ENCODE data around the gene BANK1. TPM values are rescaled to one million over a fixed set of nuclear protein-coding genes. Genes with fewer than 3 reads are reported as not detected.

Gene BANK1
- polyA plus RNA-seq, 1 of the 3 experiments (the other 2 are of a cell fraction), result not detected

DNA sequence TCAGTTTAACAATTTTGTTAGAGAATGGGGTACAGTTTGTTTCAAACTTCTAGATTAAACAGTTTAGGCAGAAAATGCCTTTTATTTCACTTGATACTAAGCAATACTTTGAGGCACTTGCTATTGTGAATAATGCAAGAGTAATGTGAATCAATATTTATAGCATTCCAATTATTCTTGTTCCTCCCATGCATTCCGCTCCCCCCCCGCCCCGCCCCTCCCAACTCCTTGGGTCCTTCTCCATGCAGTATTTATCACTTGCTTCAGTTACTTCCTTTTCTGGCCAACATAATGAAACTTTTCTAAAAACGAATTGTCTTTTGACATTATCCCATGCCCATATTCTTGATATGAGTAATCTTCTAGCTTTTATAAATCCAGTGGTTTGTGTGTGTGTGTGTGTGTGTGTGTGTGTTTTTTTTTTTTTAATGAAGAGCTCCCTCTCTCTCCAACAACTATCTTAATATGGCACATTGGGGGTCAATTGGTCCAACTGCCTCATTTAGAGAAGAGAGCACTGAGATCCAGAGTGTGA, 1.6 kb downstream of the BANK1 start:
- H3K4me3 ChIP-seq (ENCODE audit: low read depth in 2 of 2, low read length in 1 of 2), result no peak overlapping the region
- no peaks in the 10 kb centered on the region for H3K36me3 ChIP-seq (replicated peaks in 1 of 2; ENCODE audit: control insufficient read depth in 1 of 2, insufficient read depth in 2 of 2, low read length in 1 of 2)
- no peak for DNase-seq
- no peak overlapping the region for H3K27ac ChIP-seq (ENCODE audit: low read depth in 2 of 2, low read length in 1 of 2)
- H3K9me3 ChIP-seq, result no peaks in the 10 kb centered on the region
- H3K27me3 ChIP-seq (ENCODE audit: insufficient read depth), result no peaks in the 10 kb centered on the region
- no peak overlapping the region for H2AFZ ChIP-seq (ENCODE audit: low read depth)
- H3K4me1 ChIP-seq (ENCODE audit: control insufficient read depth in 1 of 2, insufficient read depth in 2 of 2, low read depth in 1 of 2, low read length in 1 of 2), result no peaks in the 10 kb centered on the region; a peak in 2 of 4 replicates
- ChIA-PET CTCF (no interaction called here), POLR2A (no interaction called here)
- 64% methylated on average over 4 of the region's 4 CpGs for WGBS (ENCODE audit: low lambda C conversion rate)
- no peaks in the 10 kb centered on the region for H3F3A ChIP-seq (replicated peaks; ENCODE audit: insufficient read depth)
- no peaks in the 10 kb centered on the region for H3K79me2 ChIP-seq (ENCODE audit: insufficient read depth)
- TF ChIP-seq FOSL2 (IDR thresholded peaks at IDR 0.05; ENCODE audit: borderline replicate concordance, low read depth), result no peak
- no peak for TF ChIP-seq FOXM1 (IDR thresholded peaks at IDR 0.05; ENCODE audit: low read depth)
- no peak for TF ChIP-seq TAF1 (IDR thresholded peaks at IDR 0.05; ENCODE audit: borderline replicate concordance, low read depth, low read length)
- TF ChIP-seq EZH2phosphoT487 (IDR thresholded peaks at IDR 0.05; ENCODE audit: borderline replicate concordance, low read depth), result no peak
- TF ChIP-seq TEAD4 (IDR thresholded peaks at IDR 0.05; ENCODE audit: borderline replicate concordance, insufficient read depth), result no peak
- TF ChIP-seq, protein P1, sequence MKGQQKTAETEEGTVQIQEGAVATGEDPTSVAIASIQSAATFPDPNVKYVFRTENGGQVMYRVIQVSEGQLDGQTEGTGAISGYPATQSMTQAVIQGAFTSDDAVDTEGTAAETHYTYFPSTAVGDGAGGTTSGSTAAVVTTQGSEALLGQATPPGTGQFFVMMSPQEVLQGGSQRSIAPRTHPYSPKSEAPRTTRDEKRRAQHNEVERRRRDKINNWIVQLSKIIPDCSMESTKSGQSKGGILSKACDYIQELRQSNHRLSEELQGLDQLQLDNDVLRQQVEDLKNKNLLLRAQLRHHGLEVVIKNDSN (IDR thresholded peaks at IDR 0.05; ENCODE audit: borderline replicate concordance, low read depth), result no peak
- TF ChIP-seq SMC3 (IDR thresholded peaks at IDR 0.05; ENCODE audit: low read depth, low read length), result no peak
- no peak for TF ChIP-seq NRF1 (IDR thresholded peaks at IDR 0.05; ENCODE audit: low read depth, low read length)
- TF ChIP-seq MEF2A (IDR thresholded peaks at IDR 0.05; ENCODE audit: borderline replicate concordance, low read depth), result no peak
- TF ChIP-seq, protein P2, sequence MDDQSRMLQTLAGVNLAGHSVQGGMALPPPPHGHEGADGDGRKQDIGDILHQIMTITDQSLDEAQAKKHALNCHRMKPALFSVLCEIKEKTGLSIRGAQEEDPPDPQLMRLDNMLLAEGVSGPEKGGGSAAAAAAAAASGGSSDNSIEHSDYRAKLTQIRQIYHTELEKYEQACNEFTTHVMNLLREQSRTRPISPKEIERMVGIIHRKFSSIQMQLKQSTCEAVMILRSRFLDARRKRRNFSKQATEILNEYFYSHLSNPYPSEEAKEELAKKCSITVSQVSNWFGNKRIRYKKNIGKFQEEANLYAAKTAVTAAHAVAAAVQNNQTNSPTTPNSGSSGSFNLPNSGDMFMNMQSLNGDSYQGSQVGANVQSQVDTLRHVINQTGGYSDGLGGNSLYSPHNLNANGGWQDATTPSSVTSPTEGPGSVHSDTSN (IDR thresholded peaks at IDR 0.05), result no peak
- TF ChIP-seq GATA2 (CRISPR knock-in tag; IDR thresholded peaks at IDR 0.05), result no peak
- TF ChIP-seq JUND (IDR thresholded peaks at IDR 0.05), result no peak
- TF ChIP-seq GABPA (IDR thresholded peaks at IDR 0.05; ENCODE audit: low read depth), result no peak
- TF ChIP-seq ELF1 (IDR thresholded peaks at IDR 0.05), result no peak
- no peak for TF ChIP-seq RCOR1 (IDR thresholded peaks at IDR 0.05; ENCODE audit: low read length)
- no peak overlapping the region for H3K9ac ChIP-seq
- no peaks in the 10 kb centered on the region for H4K20me1 ChIP-seq (ENCODE audit: insufficient read depth)
- no peak overlapping the region for H3K4me2 ChIP-seq
- no peaks in the 10 kb centered on the region for H3K9me2 ChIP-seq

DNA sequence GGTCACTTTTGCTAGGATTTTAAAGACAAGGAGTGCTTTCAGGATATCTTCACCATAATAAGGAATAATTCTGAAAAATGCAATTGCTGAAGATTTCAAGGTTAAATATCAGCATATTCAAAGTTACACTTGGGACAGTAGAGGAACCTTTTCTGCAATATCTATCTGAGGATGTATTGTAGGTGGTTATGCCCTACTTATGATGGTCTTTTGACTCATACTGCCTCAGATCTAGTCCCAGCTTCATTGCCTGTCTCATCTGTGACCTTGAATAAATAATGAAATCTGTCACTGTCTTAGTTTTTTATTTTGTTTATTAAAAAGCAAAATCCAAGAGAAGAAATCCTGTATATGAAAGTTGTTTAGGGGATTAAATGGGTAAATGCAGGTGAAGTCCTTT, 2.9 kb downstream of the BANK1 start:
- no peak for DNase-seq
- Histone ChIP-seq H3K36me3 (replicated peaks in 1 of 2; ENCODE audit: control insufficient read depth in 1 of 2, insufficient read depth in 2 of 2, low read length in 1 of 2) (no peaks in the 10 kb centered on the region), H3K9me2 (no peaks in the 10 kb centered on the region), H4K20me1 (ENCODE audit: insufficient read depth) (no peaks in the 10 kb centered on the region), H3K4me1 (ENCODE audit: control insufficient read depth in 1 of 2, insufficient read depth in 2 of 2, low read depth in 1 of 2, low read length in 1 of 2) (no peaks in the 10 kb centered on the region; a peak in 2 of 4 replicates), H3K79me2 (ENCODE audit: insufficient read depth) (no peaks in the 10 kb centered on the region), H3K4me2 (no peak overlapping the region), H3K9me3 (no peaks in the 10 kb centered on the region), H3K9ac (no peak overlapping the region), H3K27me3 (ENCODE audit: insufficient read depth) (no peaks in the 10 kb centered on the region), H3F3A (replicated peaks; ENCODE audit: insufficient read depth) (no peaks in the 10 kb centered on the region), H3K4me3 (ENCODE audit: low read depth in 2 of 2, low read length in 1 of 2) (no peak overlapping the region), H3K27ac (ENCODE audit: low read depth in 2 of 2, low read length in 1 of 2) (no peak overlapping the region), H2AFZ (ENCODE audit: low read depth) (no peak overlapping the region)
- ChIA-PET POLR2A (no interaction called here), CTCF (no interaction called here)
- TF ChIP-seq SMC3 (IDR thresholded peaks at IDR 0.05; ENCODE audit: low read depth, low read length), result no peak
- no peak for TF ChIP-seq TAF1 (IDR thresholded peaks at IDR 0.05; ENCODE audit: borderline replicate concordance, low read depth, low read length)
- no peak for TF ChIP-seq ELF1 (IDR thresholded peaks at IDR 0.05)
